ENCODE measurements around the gene BMP2K.

BMP2K gene

DNA sequence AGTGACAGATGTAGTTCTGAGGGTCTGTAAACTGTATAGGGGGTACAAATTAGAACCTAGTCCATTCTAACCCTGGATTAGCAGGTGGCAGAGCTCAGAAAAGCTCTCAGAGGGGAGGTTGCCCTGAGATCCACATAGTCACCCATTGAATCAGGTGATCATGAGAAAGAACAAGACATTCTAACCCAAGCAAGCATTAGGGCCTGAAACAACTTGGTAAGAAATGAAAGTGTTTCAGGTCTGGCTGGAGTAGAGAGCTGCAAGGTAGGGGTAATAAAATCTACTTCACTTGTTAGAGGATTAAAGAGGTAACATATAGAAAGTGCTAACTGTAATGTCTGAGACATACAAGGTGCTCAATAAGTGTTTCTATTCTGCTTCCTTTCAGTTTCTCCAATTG is 8.8 kb upstream of the BMP2K start:
- H3K4me3 ChIP-seq (ENCODE audit: control insufficient read depth, low read depth, low read length): no peak overlapping the region
- no peak for DNase-seq (ENCODE audit: low read depth)
- TF ChIP-seq, protein P1, sequence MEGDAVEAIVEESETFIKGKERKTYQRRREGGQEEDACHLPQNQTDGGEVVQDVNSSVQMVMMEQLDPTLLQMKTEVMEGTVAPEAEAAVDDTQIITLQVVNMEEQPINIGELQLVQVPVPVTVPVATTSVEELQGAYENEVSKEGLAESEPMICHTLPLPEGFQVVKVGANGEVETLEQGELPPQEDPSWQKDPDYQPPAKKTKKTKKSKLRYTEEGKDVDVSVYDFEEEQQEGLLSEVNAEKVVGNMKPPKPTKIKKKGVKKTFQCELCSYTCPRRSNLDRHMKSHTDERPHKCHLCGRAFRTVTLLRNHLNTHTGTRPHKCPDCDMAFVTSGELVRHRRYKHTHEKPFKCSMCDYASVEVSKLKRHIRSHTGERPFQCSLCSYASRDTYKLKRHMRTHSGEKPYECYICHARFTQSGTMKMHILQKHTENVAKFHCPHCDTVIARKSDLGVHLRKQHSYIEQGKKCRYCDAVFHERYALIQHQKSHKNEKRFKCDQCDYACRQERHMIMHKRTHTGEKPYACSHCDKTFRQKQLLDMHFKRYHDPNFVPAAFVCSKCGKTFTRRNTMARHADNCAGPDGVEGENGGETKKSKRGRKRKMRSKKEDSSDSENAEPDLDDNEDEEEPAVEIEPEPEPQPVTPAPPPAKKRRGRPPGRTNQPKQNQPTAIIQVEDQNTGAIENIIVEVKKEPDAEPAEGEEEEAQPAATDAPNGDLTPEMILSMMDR (conservative IDR thresholded peaks at IDR 0.05; ENCODE audit: control insufficient read depth, insufficient read depth, low read depth, low read length): no peak

GRCh38 chr4:78768452-78769180 is 7.5 kb upstream of the BMP2K start:
- H3K4me3 ChIP-seq (ENCODE audit: control insufficient read depth, low read depth, low read length): no peak overlapping the region
- TF ChIP-seq, protein P1 (conservative IDR thresholded peaks at IDR 0.05; ENCODE audit: control insufficient read depth, insufficient read depth, low read depth, low read length): no peak
- DNase-seq (ENCODE audit: low read depth): peak; percentile 69

- no peak for DNase-seq (ENCODE audit: low read depth)
- H3K4me3 ChIP-seq (ENCODE audit: control insufficient read depth, low read depth, low read length): no peak overlapping the region
- TF ChIP-seq, protein P1 (conservative IDR thresholded peaks at IDR 0.05; ENCODE audit: control insufficient read depth, insufficient read depth, low read depth, low read length): no peak
Observed at GRCh38 chr4:78770091-78770642, 6.0 kb upstream of the BMP2K start.

DNA sequence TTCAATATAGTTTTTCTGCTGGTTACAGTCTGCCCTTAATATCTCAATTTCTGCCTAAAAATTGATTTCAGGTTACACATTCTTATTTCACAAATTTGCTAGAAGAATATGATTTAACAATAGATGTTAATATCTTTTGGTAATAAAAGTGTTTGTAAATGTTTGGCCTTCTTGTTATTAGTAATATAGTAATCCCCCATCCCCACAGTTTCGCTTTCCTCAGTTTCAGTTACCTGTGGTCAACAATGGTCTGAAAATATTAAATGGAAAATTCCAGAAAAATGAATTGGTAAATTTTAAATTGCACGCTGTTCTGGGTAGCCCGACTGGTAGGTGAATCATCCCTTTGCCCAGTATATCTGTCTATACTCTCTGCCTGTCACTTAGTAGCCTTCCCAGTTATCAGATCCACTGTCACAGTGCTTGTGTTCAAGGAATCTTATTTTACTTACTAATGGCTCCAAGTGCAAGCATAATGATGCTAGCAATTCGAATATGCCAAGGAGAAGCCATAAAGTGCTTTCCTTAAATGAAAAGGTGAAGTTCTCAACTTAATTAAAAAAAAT is 3.5 kb upstream of the BMP2K start:
- TF ChIP-seq, protein P1 (conservative IDR thresholded peaks at IDR 0.05; ENCODE audit: control insufficient read depth, insufficient read depth, low read depth, low read length): no peak
- no peak for DNase-seq (ENCODE audit: low read depth)
- H3K4me3 ChIP-seq (ENCODE audit: control insufficient read depth, low read depth, low read length): no peak overlapping the region

DNA sequence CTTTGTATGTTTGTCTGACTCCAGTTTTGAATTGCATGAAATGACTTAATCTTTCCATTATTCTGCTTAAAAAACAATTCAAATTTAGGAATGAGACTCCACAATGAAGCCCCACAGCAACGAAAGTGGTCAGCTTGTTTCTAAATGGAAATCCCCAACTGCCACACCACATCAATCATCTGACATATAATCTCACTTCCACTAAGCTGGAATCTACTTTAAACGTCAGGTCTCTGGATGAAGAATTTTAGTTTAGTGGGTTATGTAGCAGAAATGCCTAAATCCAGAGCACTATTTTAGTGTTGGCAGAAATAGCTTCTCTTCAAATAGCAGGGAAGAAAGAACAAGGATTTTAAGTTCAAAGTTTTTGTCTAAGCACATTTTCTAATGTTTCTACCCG is 1.7 kb upstream of the BMP2K start:
- H3K4me3 ChIP-seq (ENCODE audit: control insufficient read depth, low read depth, low read length): no peak overlapping the region
- DNase-seq (ENCODE audit: low read depth): no peak
- TF ChIP-seq, protein P1 (conservative IDR thresholded peaks at IDR 0.05; ENCODE audit: control insufficient read depth, insufficient read depth, low read depth, low read length): no peak

DNA sequence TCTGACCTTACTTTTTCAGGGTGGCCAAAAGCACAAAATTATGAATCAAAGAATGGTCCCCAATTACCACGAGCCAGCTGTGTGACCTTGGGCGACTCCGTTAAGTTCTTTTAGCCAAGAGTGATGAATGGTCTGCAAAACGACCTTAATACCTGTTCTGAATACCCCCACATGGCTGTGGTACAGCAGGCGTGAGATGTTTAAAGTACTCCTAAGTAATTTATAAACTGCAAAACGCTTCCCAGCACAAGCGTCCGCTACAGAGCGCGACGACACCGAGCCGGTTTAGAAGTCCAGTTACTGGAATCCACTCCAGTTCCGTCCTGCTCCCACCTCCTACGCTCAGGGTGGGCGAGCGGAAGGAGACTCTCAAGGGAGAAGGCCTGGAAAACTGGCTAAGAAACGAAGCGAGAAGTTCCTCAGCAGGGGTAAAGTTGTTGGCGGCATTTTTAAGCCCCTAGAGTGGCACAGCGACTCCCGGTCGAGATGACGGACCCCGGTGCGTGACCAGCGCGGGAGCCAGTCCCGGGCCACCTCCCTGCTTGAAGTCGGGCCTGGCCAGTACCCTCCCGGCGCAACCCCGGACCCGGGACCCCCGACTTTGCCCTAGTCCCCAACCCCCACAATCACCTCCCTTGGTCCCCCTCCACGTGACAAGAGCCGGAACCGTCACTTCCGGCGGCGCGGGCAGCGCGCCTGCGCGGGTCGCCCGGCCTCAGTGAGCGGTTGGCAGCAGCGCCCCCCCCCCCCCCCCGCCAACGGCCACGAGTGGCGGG is 659 bp upstream of the BMP2K start:
- peak overlapping the region; percentile 74 for H3K4me3 ChIP-seq (ENCODE audit: control insufficient read depth, low read depth, low read length)
- TF ChIP-seq, protein P1 (conservative IDR thresholded peaks at IDR 0.05; ENCODE audit: control insufficient read depth, insufficient read depth, low read depth, low read length): no peak
- DNase-seq (ENCODE audit: low read depth): peak; percentile 73

Measured in fibroblast of mammary gland (primary cell).